IMR-90 (cell line): ENCODE measurements around the gene PFKP. TPM values are rescaled to one million over a fixed set of nuclear protein-coding genes. Genes with fewer than 3 reads are reported as not detected.

Experiments used
- ATAC-seq: fragments of 200-7000 bp; cut with Tn5 transposase; 2 replicates; pipeline ENCODE4 v1.9.1; 2020; ENCODE audit warnings: low read depth, mild to moderate bottlenecking, moderate library complexity
- BruUV-seq: library from RNA; stranded (reverse); fragments of 400-500 nt; replicated peaks from 2 replicates; lab custom pipeline; 2021; lab: Mats Ljungman, UMichigan
- CTCF ChIA-PET: fragments of 300-600 bp; formaldehyde crosslinking; extraction: SDS; loops from one replicate; lab custom pipeline; 2021; ENCODE audit warnings: antibody characterized with exemption; lab: Yijun Ruan, JAX
- POLR2A ChIA-PET: fragments of 300-600 bp; sonication (Branson Sonifier 250); formaldehyde crosslinking; loops from one replicate; lab custom pipeline; 2022; ENCODE audit warnings: antibody characterized with exemption; ENCODE audit not compliant: unreplicated experiment; lab: Charles Lee
- DNase-seq: peaks from one replicate; pipeline ENCODE4 v3.0.0; 2013
- H2AFZ ChIP-seq: replicated peaks from 2 replicates; pipeline ENCODE3; 2013; ENCODE audit warnings: low read length, mild to moderate bottlenecking; ENCODE audit not compliant: poor library complexity
- H2AK5ac ChIP-seq: 2 replicates; pipeline ENCODE4 v1.6.1; 2013; ENCODE audit warnings: low read depth, low read length, inconsistent platforms
- H2AK9ac ChIP-seq: replicated peaks from 2 replicates; pipeline ENCODE3; 2013; ENCODE audit warnings: mild to moderate bottlenecking, low read depth, low read length, moderate library complexity; ENCODE audit not compliant: poor library complexity
- H2BK120ac ChIP-seq: 2 replicates; pipeline ENCODE4 v1.6.1; 2013; ENCODE audit warnings: low read depth, low read length, inconsistent platforms
- H2BK15ac ChIP-seq: 3 replicates; pipeline ENCODE4 v1.6.1; 2013; ENCODE audit warnings: low read depth, low read length, inconsistent platforms
- H2BK20ac ChIP-seq: 2 replicates; pipeline ENCODE4 v1.6.1; 2013; ENCODE audit warnings: low read depth, mild to moderate bottlenecking, inconsistent platforms, low read length, moderate library complexity
- H2BK5ac ChIP-seq: 2 replicates; pipeline ENCODE4 v1.6.1; 2013; ENCODE audit warnings: mild to moderate bottlenecking, low read depth, low read length, inconsistent platforms; ENCODE audit not compliant: poor library complexity, severe bottlenecking
- H3K14ac ChIP-seq: replicated peaks from 2 replicates; pipeline ENCODE4 v1.6.1; 2013; ENCODE audit warnings: low read depth, low read length, inconsistent platforms
- H3K18ac ChIP-seq: 2 replicates; pipeline ENCODE4 v1.6.1; 2013; ENCODE audit warnings: low read depth, low read length, control low read depth
- H3K23ac ChIP-seq: 2 replicates; pipeline ENCODE4 v1.6.1; 2013; ENCODE audit warnings: low read depth, low read length, inconsistent platforms
- H3K27ac ChIP-seq: 2 replicates; pipeline ENCODE4 v1.5.1; 2013; ENCODE audit warnings: mild to moderate bottlenecking, control low read depth, low read length; ENCODE audit not compliant: insufficient read depth
- H3K27me3 ChIP-seq: 2 replicates; pipeline ENCODE4 v1.6.1; 2013; ENCODE audit warnings: low read length; ENCODE audit not compliant: control insufficient read depth, insufficient read depth
- H3K36me3 ChIP-seq: 2 replicates; pipeline ENCODE4 v1.6.1; 2013; ENCODE audit warnings: low read length, mixed read lengths; ENCODE audit not compliant: control insufficient read depth, insufficient read depth
- H3K4ac ChIP-seq: 2 replicates; pipeline ENCODE4 v1.6.1; 2013; ENCODE audit warnings: low read depth, low read length, inconsistent platforms
- H3K4me1 ChIP-seq: 2 replicates; pipeline ENCODE4 v1.6.1; 2013; ENCODE audit warnings: low read length, mixed read lengths; ENCODE audit not compliant: control insufficient read depth, insufficient read depth
- H3K4me2 ChIP-seq: 2 replicates; pipeline ENCODE4 v1.6.1; 2013; ENCODE audit warnings: low read depth, mild to moderate bottlenecking, control low read depth, low read length, moderate library complexity
- H3K4me3 ChIP-seq: 2 replicates; pipeline ENCODE4 v1.5.1; 2013; ENCODE audit warnings: low read depth, mild to moderate bottlenecking, control low read depth, low read length, moderate library complexity; ENCODE audit not compliant: insufficient read depth
- H3K56ac ChIP-seq: 2 replicates; pipeline ENCODE4 v1.6.1; 2013; ENCODE audit warnings: low read length, inconsistent platforms; ENCODE audit not compliant: insufficient read depth; ENCODE audit errors: extremely low read depth
- H3K79me1 ChIP-seq, 2 experiments: 2 replicates each; pipeline ENCODE4 v1.6.1; 2013; ENCODE audit warnings: low read length in 2 of 2, inconsistent platforms in 1 of 2, low read depth in 1 of 2
- H3K9ac ChIP-seq: 2 replicates; pipeline ENCODE4 v1.6.1; 2013; ENCODE audit warnings: low read depth, low read length, control low read depth
- H3K9me1 ChIP-seq: 2 replicates; pipeline ENCODE4 v1.6.1; 2013; ENCODE audit warnings: low read length, inconsistent platforms; ENCODE audit not compliant: insufficient read depth
- H3K9me3 ChIP-seq: 2 replicates; pipeline ENCODE4 v1.6.1; 2013; ENCODE audit warnings: low read length; ENCODE audit not compliant: control insufficient read depth, insufficient read depth
- H4K20me1 ChIP-seq: 2 replicates; pipeline ENCODE4 v1.6.1; 2013; ENCODE audit warnings: low read length, inconsistent platforms; ENCODE audit not compliant: insufficient read depth
- H4K5ac ChIP-seq: 2 replicates; pipeline ENCODE4 v1.6.1; 2013; ENCODE audit warnings: mild to moderate bottlenecking, low read depth, low read length, control low read depth
- H4K8ac ChIP-seq, 2 experiments: 2 replicates each; pipeline ENCODE4 v1.6.1; 2013; ENCODE audit warnings: low read depth in 2 of 2, low read length in 2 of 2, control low read depth in 1 of 2, inconsistent platforms in 1 of 2
- H4K91ac ChIP-seq: 2 replicates; pipeline ENCODE4 v1.6.1; 2013; ENCODE audit warnings: low read depth, low read length, inconsistent platforms; ENCODE audit not compliant: insufficient read depth
- CEBPB ChIP-seq: IDR thresholded peaks from 2 replicates; pipeline ENCODE4 v1.6.1; 2012; ENCODE audit warnings: low read depth, low read length, improper control_type of control experiment
- CTCF ChIP-seq: conservative IDR thresholded peaks from 2 replicates; pipeline ENCODE4 v1.5.1; 2012; ENCODE audit warnings: mild to moderate bottlenecking, low read depth, low read length, improper control_type of control experiment
- MXI1 ChIP-seq: IDR thresholded peaks from 2 replicates; pipeline ENCODE4 v1.6.1; 2012; ENCODE audit warnings: low read depth, mild to moderate bottlenecking, low read length, moderate library complexity, borderline replicate concordance
- NFE2L2 ChIP-seq: fragments of 150-350 bp; IDR thresholded peaks from 2 replicates; pipeline ENCODE4 v1.6.1; 2016; ENCODE audit warnings: low read depth, mild to moderate bottlenecking, low read length
- RAD21 ChIP-seq: IDR thresholded peaks from 2 replicates; pipeline ENCODE4 v1.6.1; 2012; ENCODE audit warnings: low read length, improper control_type of control experiment
- RCOR1 ChIP-seq: IDR thresholded peaks from 2 replicates; pipeline ENCODE4 v1.6.1; 2012; ENCODE audit warnings: mild to moderate bottlenecking, low read length, improper control_type of control experiment; ENCODE audit not compliant: insufficient replicate concordance
- RFX5 ChIP-seq: IDR thresholded peaks from 2 replicates; pipeline ENCODE4 v1.8.0; 2012; ENCODE audit warnings: low read depth, mild to moderate bottlenecking, low read length, moderate library complexity
- USF2 ChIP-seq: fragments of 150-350 bp; IDR thresholded peaks from 2 replicates; pipeline ENCODE4 v1.6.1; 2017; ENCODE audit warnings: mild to moderate bottlenecking, antibody characterized with exemption, low read length, low read depth
- WGBS, 2 experiments: methylation state at CpG; one replicate each; pipeline versions ENCODE4 v1.1.5 to v1.1.7; 2013; ENCODE audit warnings: missing lambda C conversion rate in 2 of 2; ENCODE audit not compliant: insufficient read length in 1 of 2; ENCODE audit errors: extremely low coverage in 2 of 2; 5-methylcytosine and 5-hydroxymethylcytosine counted together
- dilution Hi-C: fragments of 300-500 bp; cut with HindIII; formaldehyde crosslinking; loops from one replicate; pipeline ENCODE4 v1.14.3; 2018; ENCODE audit warnings: low sequenced_read_pairs; ENCODE audit not compliant: unreplicated experiment
- in situ Hi-C: fragments of 300-500 bp; cut with MboI; formaldehyde crosslinking; loops from 3 replicates; pipeline ENCODE4 v1.14.3; 2019; ENCODE audit warnings: low sequenced_read_pairs, inconsistent platforms, mixed read lengths
- intact Hi-C: fragments of 100-400 bp; cut with micrococcal nuclease; formaldehyde crosslinking; loops from 2 replicates; pipeline ENCODE4 v1.10.0; 2022
- polyA plus RNA-seq, 3 experiments: library from polyadenylated mRNA; depleted of rRNA; stranded (reverse); fragments of >200 nt; gene quantifications; 2 replicates each; pipeline ENCODE4 v1.2.3, GENCODE V29; 2012; ENCODE audit warnings: low replicate concordance in 1 of 3
- total RNA-seq: library from RNA; depleted of rRNA; stranded (reverse); fragments of >200 nt; gene quantifications from 2 replicates; pipeline ENCODE4 v1.2.3, GENCODE V29; 2012

The PFKP gene
- total and polyA plus RNA-seq, 2 of the 4 experiments (the other 2 are of a cell fraction), result 223 to 294 TPM

GRCh38 chr10:3136763-3137611 lies 69.6 kb downstream of the PFKP start:
- dilution Hi-C loops, result no loop called here
- BruUV-seq, result no TSS peak
- Histone ChIP-seq H2BK120ac (no peak overlapping the region), H3K9me1 (peaks cover 13% of the 10 kb centered on the region), H2AFZ (no peak overlapping the region), H3K27ac (no peak overlapping the region), H3K23ac (no peak overlapping the region), H2AK5ac (no peak overlapping the region), H4K8ac (no peak overlapping the region), H2BK5ac (no peak overlapping the region), H3K18ac (no peak overlapping the region), H3K4me3 (no peak overlapping the region), H3K56ac (no peak overlapping the region), H3K79me1 (peaks cover 28 to 45% of the 10 kb centered on the region in 2 experiments), H3K9ac (no peak overlapping the region), H3K27me3 (no peaks in the 10 kb centered on the region), H4K5ac (no peak overlapping the region), H2BK15ac (no peak overlapping the region), H2BK20ac (no peak overlapping the region), H3K36me3 (peaks cover 82% of the 10 kb centered on the region), H3K4me2 (no peak overlapping the region), H4K91ac (no peak overlapping the region), H3K14ac (no peak overlapping the region), H2AK9ac (no peak overlapping the region), H4K20me1 (peaks cover 4% of the 10 kb centered on the region; the same call in 1 of the 2 replicates), H3K4me1 (peaks cover 2% of the 10 kb centered on the region; the same call in 1 of the 2 replicates), H3K4ac (no peak overlapping the region), H3K9me3 (no peaks in the 10 kb centered on the region)
- ChIA-PET POLR2A (no interaction called here), CTCF (no interaction called here)
- in situ Hi-C loops, result no loop called here
- ATAC-seq (no peak), DNase-seq (peak; percentile 37)
- 77% methylated on average over 6 of the region's 21 CpGs; no CpG with 5 or more reads in 1 of the 2 experiments for WGBS, 2 experiments
- intact Hi-C loops, result no loop called here
- TF ChIP-seq RFX5, result no peak
- TF ChIP-seq RAD21, result no peak
- no peak for TF ChIP-seq RCOR1
- no peak for TF ChIP-seq MXI1
- TF ChIP-seq USF2, result no peak
- no peak for TF ChIP-seq CEBPB
- no peak for TF ChIP-seq NFE2L2
- TF ChIP-seq CTCF, result no peak
